H9 (cell line): Measurements from ENCODE around the gene NAA25. TPM values are rescaled to one million over a fixed set of nuclear protein-coding genes. Genes with fewer than 3 reads are reported as not detected.

Experiments
- DNase-seq: peaks from one replicate; pipeline ENCODE4 v3.0.0-alpha.2; 2017
- H2AFZ ChIP-seq: one replicate; pipeline ENCODE4 v1.6.1; 2013; ENCODE audit warnings: mild to moderate bottlenecking, low read length, control low read depth, moderate library complexity
- H2AK5ac ChIP-seq: 2 replicates; pipeline ENCODE4 v1.6.1; 2013; ENCODE audit warnings: low read length, control low read depth, mixed read lengths; ENCODE audit not compliant: insufficient read length
- H2BK120ac ChIP-seq: one replicate; pipeline ENCODE4 v1.6.1; 2013; ENCODE audit warnings: low read depth, mild to moderate bottlenecking, low read length, control low read depth, inconsistent platforms; ENCODE audit not compliant: poor library complexity, severe bottlenecking
- H2BK12ac ChIP-seq: 2 replicates; pipeline ENCODE4 v1.6.1; 2013; ENCODE audit warnings: low read length, control low read depth, mixed read lengths, low read depth; ENCODE audit not compliant: insufficient read length
- H2BK15ac ChIP-seq: 2 replicates; pipeline ENCODE4 v1.6.1; 2013; ENCODE audit warnings: low read depth, low read length, control low read depth
- H2BK20ac ChIP-seq: one replicate; pipeline ENCODE4 v1.6.1; 2013; ENCODE audit warnings: low read depth, mild to moderate bottlenecking, low read length, control low read depth, inconsistent platforms; ENCODE audit not compliant: poor library complexity, severe bottlenecking
- H2BK5ac ChIP-seq: 2 replicates; pipeline ENCODE4 v1.6.1; 2013; ENCODE audit warnings: low read length, control low read depth, mixed read lengths; ENCODE audit not compliant: insufficient read length
- H3K14ac ChIP-seq: 2 replicates; pipeline ENCODE4 v1.6.1; 2013; ENCODE audit warnings: low read length, control low read depth; ENCODE audit not compliant: insufficient read depth
- H3K18ac ChIP-seq: 2 replicates; pipeline ENCODE4 v1.6.1; 2013; ENCODE audit warnings: low read depth, mild to moderate bottlenecking, mixed read lengths, low read length, control low read depth; ENCODE audit not compliant: insufficient read length
- H3K23ac ChIP-seq: 2 replicates; pipeline ENCODE4 v1.6.1; 2013; ENCODE audit warnings: low read length, control low read depth, mixed read lengths, low read depth; ENCODE audit not compliant: insufficient read length
- H3K23me2 ChIP-seq: 2 replicates; pipeline ENCODE4 v1.6.1; 2013; ENCODE audit warnings: low read depth, mild to moderate bottlenecking, mixed read lengths, low read length, control low read depth; ENCODE audit not compliant: insufficient read length, poor library complexity, severe bottlenecking
- H3K27ac ChIP-seq: 2 replicates; pipeline ENCODE4 v1.5.1; 2013; ENCODE audit warnings: low read length, control low read depth, mixed read lengths, low read depth; ENCODE audit not compliant: insufficient read length
- H3K27me3 ChIP-seq: 2 replicates; pipeline ENCODE4 v1.6.1; 2013; ENCODE audit warnings: low read length, control low read depth, inconsistent platforms; ENCODE audit not compliant: insufficient read depth
- H3K4ac ChIP-seq: 2 replicates; pipeline ENCODE4 v1.6.1; 2013; ENCODE audit warnings: low read depth, mild to moderate bottlenecking, control low read depth, inconsistent platforms, low read length, moderate library complexity
- H3K4me1 ChIP-seq: 2 replicates; pipeline ENCODE4 v1.6.1; 2013; ENCODE audit warnings: low read length, control low read depth, inconsistent platforms; ENCODE audit not compliant: insufficient read depth
- H3K4me2 ChIP-seq: 2 replicates; pipeline ENCODE4 v1.6.1; 2013; ENCODE audit warnings: low read length, control low read depth, mixed read lengths; ENCODE audit not compliant: insufficient read length, insufficient read depth
- H3K56ac ChIP-seq: 2 replicates; pipeline ENCODE4 v1.6.1; 2013; ENCODE audit warnings: low read depth, mild to moderate bottlenecking, mixed read lengths, low read length, control low read depth; ENCODE audit not compliant: insufficient read length
- H3K79me1 ChIP-seq: 2 replicates; pipeline ENCODE4 v1.6.1; 2013; ENCODE audit warnings: low read depth, mild to moderate bottlenecking, moderate library complexity, low read length, control low read depth, inconsistent platforms; ENCODE audit not compliant: insufficient read depth, poor library complexity, severe bottlenecking
- H3K79me2 ChIP-seq: 2 replicates; pipeline ENCODE4 v1.6.1; 2013; ENCODE audit warnings: low read length, control low read depth, inconsistent platforms; ENCODE audit not compliant: insufficient read depth
- H3K9ac ChIP-seq: 2 replicates; pipeline ENCODE4 v1.6.1; 2013; ENCODE audit warnings: low read length, control low read depth, mixed read lengths; ENCODE audit not compliant: insufficient read length; ENCODE audit errors: extremely low read depth
- H3K9me3 ChIP-seq: one replicate; pipeline ENCODE4 v1.6.1; 2013; ENCODE audit warnings: low read depth, low read length, inconsistent platforms; ENCODE audit not compliant: control insufficient read depth
- H3T11ph ChIP-seq: one replicate; pipeline ENCODE4 v1.6.1; 2013; ENCODE audit warnings: mild to moderate bottlenecking, low read length, control low read depth, inconsistent platforms
- H4K20me1 ChIP-seq: one replicate; pipeline ENCODE4 v1.6.1; 2013; ENCODE audit not compliant: control insufficient read depth, insufficient read length, insufficient read depth
- H4K5ac ChIP-seq: 2 replicates; pipeline ENCODE4 v1.6.1; 2013; ENCODE audit warnings: low read depth, mild to moderate bottlenecking, mixed read lengths, low read length, control low read depth; ENCODE audit not compliant: insufficient read length
- H4K8ac ChIP-seq: replicated peaks from 2 replicates; pipeline ENCODE4 v1.6.1; 2013; ENCODE audit warnings: low read length, control low read depth, mixed read lengths, low read depth; ENCODE audit not compliant: insufficient read length
- H4K91ac ChIP-seq: 2 replicates; pipeline ENCODE4 v1.6.1; 2013; ENCODE audit warnings: low read depth, mild to moderate bottlenecking, moderate library complexity, mixed read lengths, low read length, control low read depth; ENCODE audit not compliant: insufficient read length
- H3K27ac Mint-ChIP-seq, 3 experiments: 2 replicates in 2 of 3; 3 replicates in 1 of 3; pipeline ENCODE4 v1.8.0; 2020 to 2021; ENCODE audit warnings: mixed read lengths in 3 of 3, mild to moderate bottlenecking in 1 of 3, moderate library complexity in 1 of 3
- H3K27me3 Mint-ChIP-seq: 2 replicates; pipeline ENCODE4 v1.8.0; 2021; ENCODE audit warnings: low read depth, mild to moderate bottlenecking, moderate library complexity, mixed read lengths
- H3K36me3 Mint-ChIP-seq, 3 experiments: 2 replicates in 2 of 3; 3 replicates in 1 of 3; pipeline ENCODE4 v1.8.0; 2020 to 2021; ENCODE audit warnings: low read depth in 3 of 3, mixed read lengths in 3 of 3; ENCODE audit not compliant: insufficient read depth in 1 of 3
- H3K4me1 Mint-ChIP-seq, 2 experiments: 2 replicates each; pipeline ENCODE4 v1.8.0; 2020; ENCODE audit warnings: mixed read lengths in 2 of 2
- H3K4me3 Mint-ChIP-seq, 2 experiments: 2 replicates in 1 of 2; 3 replicates in 1 of 2; pipeline ENCODE4 v1.8.0; 2020 to 2021; ENCODE audit warnings: mild to moderate bottlenecking in 2 of 2, mixed read lengths in 2 of 2, moderate library complexity in 1 of 2
- H3K9me3 Mint-ChIP-seq, 2 experiments: 2 replicates in 1 of 2; 3 replicates in 1 of 2; pipeline ENCODE4 v1.8.0; 2020; ENCODE audit warnings: mild to moderate bottlenecking in 2 of 2, mixed read lengths in 2 of 2, moderate library complexity in 1 of 2
- CTCF ChIP-seq: fragments of 200-600 bp; sonication (generic); conservative IDR thresholded peaks from 3 replicates; pipeline ENCODE4 v1.8.0; 2021; ENCODE audit warnings: antibody characterized with exemption, mild to moderate bottlenecking
- WGBS: extraction: QIAGEN DNeasy Blood & Tissue Kit; methylation state at CpG from one replicate; pipeline ENCODE4 v1.1.7; 2013; ENCODE audit warnings: missing lambda C conversion rate, low lambda C conversion rate, mixed read lengths; ENCODE audit not compliant: insufficient read length; ENCODE audit errors: extremely low coverage; 5-methylcytosine and 5-hydroxymethylcytosine counted together
- total RNA-seq: library from RNA; stranded (reverse); gene quantifications from 2 replicates; pipeline ENCODE4 v1.2.1, GENCODE V29; 2021

Gene NAA25
- total RNA-seq, 1 experiment from 2014 or later = 57.1 TPM

GRCh38 chr12:112087055-112087850 is 21.3 kb downstream of the NAA25 start:
- no peak overlapping the region for H3K23ac ChIP-seq
- no peak overlapping the region for H2AK5ac ChIP-seq
- no peaks in the 10 kb centered on the region for H3K4me1 ChIP-seq
- H2BK15ac ChIP-seq = no peak overlapping the region
- H3K4me2 ChIP-seq = no peak overlapping the region
- no peak overlapping the region for H3K14ac ChIP-seq
- H2BK20ac ChIP-seq = no peak overlapping the region
- Mint-ChIP-seq H3K4me1 (peaks cover 9 to 14% of the 10 kb centered on the region in 2 experiments), H3K27ac (peak overlapping the region in 1 of 3 experiments; percentile 26; a peak in 2 of 7 replicates), H3K27me3 (no peaks in the 10 kb centered on the region), H3K4me3 (no peak overlapping the region), H3K9me3 (no peaks in the 10 kb centered on the region), H3K36me3 (peaks cover 32 to 66% (median 43%) of the 10 kb centered on the region in 3 experiments; a peak in 6 of 7 replicates)
- no peaks in the 10 kb centered on the region for H3K79me1 ChIP-seq
- H4K5ac ChIP-seq = no peak overlapping the region
- H3K56ac ChIP-seq = no peak overlapping the region
- H2BK120ac ChIP-seq = no peak overlapping the region
- H4K8ac ChIP-seq = no peak overlapping the region
- H3T11ph ChIP-seq = no peak overlapping the region
- no peak for DNase-seq
- WGBS = no CpG with 5 or more reads among the region's 2 CpGs
- H3K27ac ChIP-seq = no peak overlapping the region
- H2AFZ ChIP-seq = no peak overlapping the region
- H3K23me2 ChIP-seq = no peaks in the 10 kb centered on the region
- H3K9me3 ChIP-seq = no peaks in the 10 kb centered on the region
- H3K79me2 ChIP-seq = no peaks in the 10 kb centered on the region; the same call in 1 of the 2 replicates
- H3K18ac ChIP-seq = no peak overlapping the region
- H4K20me1 ChIP-seq = no peaks in the 10 kb centered on the region
- no peak overlapping the region for H3K9ac ChIP-seq
- H3K27me3 ChIP-seq = no peaks in the 10 kb centered on the region
- no peak overlapping the region for H4K91ac ChIP-seq
- peak; percentile 47; the same call in 2 of the 3 replicates for TF ChIP-seq CTCF
- H2BK12ac ChIP-seq = no peak overlapping the region
- H2BK5ac ChIP-seq = no peak overlapping the region
- no peak overlapping the region for H3K4ac ChIP-seq
